A673 (cell line): ENCODE data around the gene RDH16. TPM values are rescaled to one million over a fixed set of nuclear protein-coding genes. Genes with fewer than 3 reads are reported as not detected.
"Not testable (repeated sequence)": the region's sequence is repeated elsewhere in the genome, so short reads cannot be mapped to it uniquely, and the experiment has no call there.

Experiments used
- BruUV-seq: library from RNA; stranded (reverse); fragments of 400-500 nt; replicated peaks from 2 replicates; lab custom pipeline; 2021; lab: Mats Ljungman, UMichigan
- CTCF ChIA-PET: fragments of 300-600 bp; sonication (Branson Sonifier 250); formaldehyde crosslinking; loops from one replicate; lab custom pipeline; 2022; ENCODE audit warnings: antibody characterized with exemption; lab: Charles Lee
- POLR2A ChIA-PET: fragments of 300-600 bp; sonication (Branson Sonifier 250); formaldehyde crosslinking; loops from one replicate; lab custom pipeline; 2022; ENCODE audit warnings: antibody characterized with exemption; ENCODE audit not compliant: low non-redundant PET; lab: Charles Lee
- DNase-seq: peaks from one replicate; pipeline ENCODE4 v3.0.0-alpha.2; 2015; ENCODE audit warnings: low spot score
- H3K27ac ChIP-seq: fragments of 200-600 bp; sonication (generic); 2 replicates; pipeline ENCODE4 v1.5.1; 2016; ENCODE audit warnings: mixed run types, low read depth, mild to moderate bottlenecking, mixed read lengths, antibody characterized with exemption, low read length; ENCODE audit not compliant: poor library complexity, severe bottlenecking
- H3K27me3 ChIP-seq: fragments of 200-600 bp; sonication (generic); replicated peaks from 2 replicates; pipeline ENCODE4 v1.6.1; 2017; ENCODE audit warnings: mixed run types, low read depth, mild to moderate bottlenecking, mixed read lengths, antibody characterized with exemption, low read length; ENCODE audit not compliant: insufficient read depth, poor library complexity
- H3K36me3 ChIP-seq: fragments of 200-600 bp; sonication (generic); 2 replicates; pipeline ENCODE4 v1.6.1; 2016; ENCODE audit warnings: mixed run types, mild to moderate bottlenecking, mixed read lengths, antibody characterized with exemption, low read length; ENCODE audit not compliant: insufficient read depth, poor library complexity, severe bottlenecking
- H3K4me1 ChIP-seq: fragments of 200-600 bp; sonication (generic); 2 replicates; pipeline ENCODE4 v1.6.1; 2017; ENCODE audit warnings: mixed run types, mild to moderate bottlenecking, mixed read lengths, antibody characterized with exemption, low read length; ENCODE audit not compliant: insufficient read depth, poor library complexity, severe bottlenecking
- H3K4me3 ChIP-seq: fragments of 200-600 bp; sonication (generic); 2 replicates; pipeline ENCODE4 v1.5.1; 2016; ENCODE audit warnings: low read depth, mixed run types, mild to moderate bottlenecking, mixed read lengths, low read length; ENCODE audit not compliant: poor library complexity, severe bottlenecking
- H3K9me3 ChIP-seq: fragments of 200-600 bp; sonication (generic); 2 replicates; pipeline ENCODE4 v1.6.1; 2016; ENCODE audit warnings: mixed run types, low read depth, mild to moderate bottlenecking, mixed read lengths, antibody characterized with exemption, low read length; ENCODE audit not compliant: poor library complexity, severe bottlenecking
- CTCF ChIP-seq: fragments of 300-800, 200-600 bp; sonication (generic); conservative IDR thresholded peaks from 2 replicates; pipeline ENCODE4 v1.5.1; 2017; ENCODE audit warnings: low read depth, mild to moderate bottlenecking, antibody characterized with exemption, low read length, moderate library complexity, mixed read lengths
- EZH2 ChIP-seq: fragments of 200-600 bp; sonication (generic); IDR thresholded peaks from 2 replicates; pipeline ENCODE4 v1.6.1; 2017; ENCODE audit warnings: borderline replicate concordance, low read depth, mild to moderate bottlenecking, mixed read lengths, antibody characterized with exemption, low read length; ENCODE audit not compliant: poor library complexity, severe bottlenecking
- intact Hi-C: fragments of 100-400 bp; cut with micrococcal nuclease; formaldehyde crosslinking; loops from one replicate; pipeline ENCODE4 v1.10.0; 2022; ENCODE audit not compliant: unreplicated experiment
- total RNA-seq: library from RNA; stranded (reverse); gene quantifications from 2 replicates; pipeline ENCODE4 v1.2.3, GENCODE V29; 2021

RDH16 gene
- total RNA-seq, 1 experiment from 2014 or later: 0.24 TPM

GRCh38 chr12:56921346-56921745 is 36.1 kb downstream of the RDH16 start:
- CTCF ChIA-PET: no interaction called here
- Histone ChIP-seq H3K4me3 (no peak overlapping the region), H3K9me3 (no peaks in the 10 kb centered on the region), H3K27ac (no peak overlapping the region), H3K36me3 (no peaks in the 10 kb centered on the region), H3K4me1 (no peaks in the 10 kb centered on the region), H3K27me3 (no peaks in the 10 kb centered on the region)
- POLR2A ChIA-PET: no interaction called here
- BruUV-seq: no TSS peak
- intact Hi-C loops: no loop called here
- no peak for DNase-seq
- TF ChIP-seq EZH2 (no peak), CTCF (no peak)

DNA sequence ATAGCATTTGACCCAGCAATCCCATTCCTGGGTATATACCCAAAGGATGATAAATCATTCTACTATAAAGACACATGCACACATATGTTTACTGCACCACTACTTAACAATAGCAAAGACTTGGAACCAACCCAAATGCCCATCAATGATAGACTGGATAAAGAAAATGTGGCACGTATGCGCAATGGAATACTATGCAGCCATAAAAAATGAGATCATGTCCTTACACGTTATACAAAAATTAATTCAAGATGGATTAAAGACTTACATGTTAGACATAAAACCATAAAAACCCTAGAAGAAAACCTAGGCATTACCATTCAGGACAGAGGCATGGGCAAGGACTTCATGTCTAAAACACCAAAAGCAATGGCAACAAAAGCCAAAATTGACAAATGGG is 39.3 kb downstream of the RDH16 start:
- intact Hi-C loops, H3K9me3 ChIP-seq, H3K4me1 ChIP-seq, H3K27ac ChIP-seq, H3K27me3 ChIP-seq, DNase-seq, H3K36me3 ChIP-seq, POLR2A ChIA-PET, H3K4me3 ChIP-seq, CTCF ChIA-PET, BruUV-seq: not testable (repeated sequence)

DNA sequence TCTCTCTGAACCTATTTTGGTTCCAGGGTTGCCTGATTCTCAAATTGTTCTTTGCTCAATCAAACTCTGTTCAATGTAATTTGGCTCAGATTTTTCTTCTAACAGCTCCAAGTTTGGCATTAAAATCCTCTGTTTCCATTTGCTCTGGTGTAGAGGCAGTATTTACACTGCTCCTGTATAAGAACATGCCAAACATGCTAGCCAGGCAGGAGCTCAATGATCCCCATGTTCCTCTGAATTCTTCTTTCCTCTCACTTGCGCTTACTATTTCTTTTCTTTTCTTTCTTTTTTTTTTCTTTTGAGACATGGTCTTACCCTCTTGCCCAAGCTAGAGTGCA is 40.4 kb downstream of the RDH16 start:
- ChIA-PET POLR2A (no interaction called here), CTCF (no interaction called here)
- no TSS peak for BruUV-seq

More for the DNA sequence above, 40.4 kb downstream of the RDH16 start:
- no peaks in the 10 kb centered on the region for H3K36me3 ChIP-seq
- H3K27ac ChIP-seq: no peak overlapping the region
- no peaks in the 10 kb centered on the region for H3K4me1 ChIP-seq
- intact Hi-C loops: no loop called here
- no peaks in the 10 kb centered on the region for H3K9me3 ChIP-seq
- H3K4me3 ChIP-seq: no peak overlapping the region
- no peak for TF ChIP-seq EZH2
- TF ChIP-seq CTCF: no peak
- no peaks in the 10 kb centered on the region for H3K27me3 ChIP-seq
- no peak for DNase-seq
